WTC11 (cell line): ENCODE measurements around the gene ATG5. TPM values are rescaled to one million over a fixed set of nuclear protein-coding genes. Genes with fewer than 3 reads are reported as not detected.

Source experiments
- ATAC-seq: fragments of 200-7000 bp; cut with Tn5 transposase; 2 replicates; pipeline ENCODE4 v1.10.0; 2021; ENCODE audit warnings: mild to moderate bottlenecking, moderate library complexity
- CTCF ChIA-PET: fragments of 300-600 bp; sonication (Branson Sonifier 250); formaldehyde crosslinking; loops from one replicate; lab custom pipeline; 2021; ENCODE audit warnings: antibody characterized with exemption; lab: Charles Lee
- POLR2A ChIA-PET: fragments of 350-600 bp; sonication (Branson Sonifier 250); formaldehyde crosslinking; loops from one replicate; lab custom pipeline; 2021; ENCODE audit warnings: antibody characterized with exemption; lab: Charles Lee
- DNase-seq: peaks from one replicate; pipeline ENCODE4 v3.0.0; 2021; ENCODE audit warnings: low spot score
- H3K27ac Mint-ChIP-seq: 2 replicates; pipeline ENCODE4 v1.8.0; 2021; ENCODE audit warnings: mixed read lengths
- H3K27me3 Mint-ChIP-seq: 2 replicates; pipeline ENCODE4 v1.8.0; 2021; ENCODE audit warnings: low read depth, mild to moderate bottlenecking, moderate library complexity, mixed read lengths
- H3K36me3 Mint-ChIP-seq: 2 replicates; pipeline ENCODE4 v1.8.0; 2021; ENCODE audit warnings: mixed read lengths
- H3K4me1 Mint-ChIP-seq: 2 replicates; pipeline ENCODE4 v1.8.0; 2022; ENCODE audit warnings: mixed read lengths
- H3K4me3 Mint-ChIP-seq: 2 replicates; pipeline ENCODE4 v1.8.0; 2021; ENCODE audit warnings: mild to moderate bottlenecking, moderate library complexity, mixed read lengths
- H3K9me3 Mint-ChIP-seq: 2 replicates; pipeline ENCODE4 v1.8.0; 2021; ENCODE audit warnings: mixed read lengths
- CREM ChIP-seq: sonication (generic); formaldehyde crosslinking; IDR thresholded peaks from 2 replicates; pipeline ENCODE4 v1.8.1; 2022; ENCODE audit warnings: mild to moderate bottlenecking, missing genetic modification reagents, moderate library complexity
- ETV6 ChIP-seq: sonication (generic); formaldehyde crosslinking; IDR thresholded peaks from 2 replicates; pipeline ENCODE4 v1.8.1; 2022; ENCODE audit warnings: mild to moderate bottlenecking, missing genetic modification reagents
- FOXK1 ChIP-seq: sonication (generic); formaldehyde crosslinking; IDR thresholded peaks from 2 replicates; pipeline ENCODE4 v1.8.0; 2022; ENCODE audit warnings: mild to moderate bottlenecking, moderate library complexity, missing genetic modification reagents
- GRHL2 ChIP-seq: fragments of 250-450 bp; sonication (Bioruptor Pico); IDR thresholded peaks from 2 replicates; pipeline ENCODE4 v1.8.0; 2022; ENCODE audit warnings: mild to moderate bottlenecking, moderate library complexity; ENCODE audit not compliant: insufficient replicate concordance, severe bottlenecking
- GTF2I ChIP-seq: fragments of 250-450 bp; sonication (Bioruptor Pico); conservative IDR thresholded peaks from 2 replicates; pipeline ENCODE4 v1.4.0; 2021; ENCODE audit warnings: mild to moderate bottlenecking
- JAZF1 ChIP-seq: fragments of 250-450 bp; sonication (Bioruptor Pico); IDR thresholded peaks from 2 replicates; pipeline ENCODE4 v1.9.0; 2021; ENCODE audit warnings: moderate library complexity, mild to moderate bottlenecking, inconsistent platforms
- PRRX2 ChIP-seq: fragments of 250-450 bp; sonication (Bioruptor Pico); IDR thresholded peaks from 2 replicates; pipeline ENCODE4 v1.8.0; 2021; ENCODE audit warnings: mild to moderate bottlenecking
- SOX15 ChIP-seq: fragments of 250-450 bp; sonication (Bioruptor Pico); IDR thresholded peaks from 2 replicates; pipeline ENCODE4 v1.9.0; 2021; ENCODE audit warnings: mild to moderate bottlenecking
- ZNF121 ChIP-seq: sonication (generic); formaldehyde crosslinking; IDR thresholded peaks from 2 replicates; pipeline ENCODE4 v1.8.0; 2023; ENCODE audit warnings: missing genetic modification reagents
- total RNA-seq: library from RNA; stranded (reverse); gene quantifications from 3 replicates; pipeline ENCODE4 v1.2.3, GENCODE V29; 2021
- TF ChIP-seq, protein P1 (sequence below): fragments of 250-450 bp; sonication (Bioruptor Pico); conservative IDR thresholded peaks from 2 replicates; pipeline ENCODE4 v1.9.0; 2021; ENCODE audit warnings: mild to moderate bottlenecking
- TF ChIP-seq, protein P2 (sequence below): sonication (generic); formaldehyde crosslinking; IDR thresholded peaks from 2 replicates; pipeline ENCODE4 v1.8.0; 2023; ENCODE audit warnings: missing genetic modification reagents
- TF ChIP-seq, protein P3 (sequence below): sonication (generic); formaldehyde crosslinking; conservative IDR thresholded peaks from 2 replicates; pipeline ENCODE4 v1.8.1; 2023; ENCODE audit warnings: mild to moderate bottlenecking, low read depth, missing genetic modification reagents, moderate library complexity
- TF ChIP-seq, protein P4 (sequence below): fragments of 250-450 bp; sonication (Bioruptor Pico); IDR thresholded peaks from 2 replicates; pipeline ENCODE4 v1.9.0; 2021; ENCODE audit warnings: moderate library complexity, mild to moderate bottlenecking, inconsistent platforms, borderline replicate concordance
- TF ChIP-seq, protein P5 (sequence below): sonication (generic); formaldehyde crosslinking; IDR thresholded peaks from 2 replicates; pipeline ENCODE4 v1.8.0; 2022; ENCODE audit warnings: missing genetic modification reagents
- TF ChIP-seq, protein P6 (sequence below): sonication (generic); formaldehyde crosslinking; IDR thresholded peaks from 2 replicates; pipeline ENCODE4 v1.8.1; 2022; ENCODE audit warnings: low read depth, mild to moderate bottlenecking, moderate library complexity, missing genetic modification reagents, borderline replicate concordance

The ATG5 gene
- total RNA-seq, 1 experiment from 2014 or later: 32.6 TPM

DNA sequence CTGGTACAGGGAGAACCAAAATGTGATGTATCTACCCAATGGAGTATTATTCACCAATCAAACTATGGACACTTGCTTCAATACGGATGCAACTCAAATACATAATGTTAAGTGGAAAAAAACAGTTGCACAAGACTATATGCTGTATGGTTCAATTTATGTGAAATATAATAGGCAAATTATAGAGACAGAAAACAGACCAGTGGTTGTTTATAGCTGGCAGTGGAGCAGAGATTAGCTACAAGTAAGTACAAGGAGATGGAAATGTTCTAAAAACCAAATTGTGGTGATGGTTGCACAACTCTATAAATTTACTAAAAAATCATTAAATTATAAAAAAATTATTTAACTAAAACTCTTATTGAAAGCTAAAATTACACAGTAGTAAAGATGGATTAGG is 126.2 kb downstream of the ATG5 start:
- H3K9me3 Mint-ChIP-seq: no peaks in the 10 kb centered on the region
- peaks cover 28% of the 10 kb centered on the region for H3K4me1 Mint-ChIP-seq
- no peak overlapping the region for H3K4me3 Mint-ChIP-seq
- ATAC-seq: no peak
- DNase-seq: no peak
- H3K27ac Mint-ChIP-seq: no peak overlapping the region
- no peaks in the 10 kb centered on the region for H3K36me3 Mint-ChIP-seq
- TF ChIP-seq SOX15 (CRISPR knock-in tag) (no peak), ETV6 (CRISPR knock-in tag) (no peak), GRHL2 (CRISPR knock-in tag) (no peak), JAZF1 (CRISPR knock-in tag) (no peak), PRRX2 (no peak), GTF2I (CRISPR knock-in tag) (no peak), CREM (CRISPR knock-in tag) (no peak), ZNF121 (CRISPR knock-in tag) (no peak), FOXK1 (no peak)
- TF ChIP-seq, protein P1, sequence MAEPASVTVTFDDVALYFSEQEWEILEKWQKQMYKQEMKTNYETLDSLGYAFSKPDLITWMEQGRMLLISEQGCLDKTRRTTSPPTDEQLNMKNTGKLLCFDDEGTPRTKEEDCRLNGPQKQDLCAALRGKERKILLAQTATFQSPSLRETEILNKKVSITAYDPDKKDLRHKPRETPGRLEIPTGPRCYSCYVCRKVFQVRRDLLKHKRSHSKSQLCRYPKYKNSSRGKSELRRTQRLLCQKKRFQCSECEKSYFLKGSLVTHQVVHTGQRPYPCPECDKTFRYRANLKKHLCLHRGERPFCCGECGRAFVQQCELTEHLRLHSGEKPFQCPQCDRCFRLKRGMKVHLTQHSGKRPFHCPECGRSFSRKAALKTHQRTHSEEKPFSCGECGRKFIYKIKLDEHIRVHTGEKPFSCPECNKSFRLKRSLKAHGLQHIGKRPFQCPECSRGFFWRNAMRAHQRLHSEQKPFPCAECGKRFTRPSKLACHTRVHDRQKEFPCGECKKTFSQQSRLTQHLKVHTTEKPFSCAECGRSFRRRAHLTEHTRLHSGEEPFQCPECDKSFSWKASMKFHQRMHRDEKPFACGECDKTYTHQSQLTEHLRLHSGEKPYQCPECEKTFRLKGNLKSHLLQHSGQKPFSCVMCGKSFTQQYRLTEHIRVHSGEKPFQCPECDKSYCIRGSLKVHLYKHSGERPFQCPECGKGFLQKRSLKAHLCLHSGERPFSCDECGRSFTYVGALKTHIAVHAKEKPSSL (CRISPR knock-in tag): no peak
- TF ChIP-seq, protein P2, sequence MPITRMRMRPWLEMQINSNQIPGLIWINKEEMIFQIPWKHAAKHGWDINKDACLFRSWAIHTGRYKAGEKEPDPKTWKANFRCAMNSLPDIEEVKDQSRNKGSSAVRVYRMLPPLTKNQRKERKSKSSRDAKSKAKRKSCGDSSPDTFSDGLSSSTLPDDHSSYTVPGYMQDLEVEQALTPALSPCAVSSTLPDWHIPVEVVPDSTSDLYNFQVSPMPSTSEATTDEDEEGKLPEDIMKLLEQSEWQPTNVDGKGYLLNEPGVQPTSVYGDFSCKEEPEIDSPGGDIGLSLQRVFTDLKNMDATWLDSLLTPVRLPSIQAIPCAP (CRISPR knock-in tag): no peak
- TF ChIP-seq, protein P3, sequence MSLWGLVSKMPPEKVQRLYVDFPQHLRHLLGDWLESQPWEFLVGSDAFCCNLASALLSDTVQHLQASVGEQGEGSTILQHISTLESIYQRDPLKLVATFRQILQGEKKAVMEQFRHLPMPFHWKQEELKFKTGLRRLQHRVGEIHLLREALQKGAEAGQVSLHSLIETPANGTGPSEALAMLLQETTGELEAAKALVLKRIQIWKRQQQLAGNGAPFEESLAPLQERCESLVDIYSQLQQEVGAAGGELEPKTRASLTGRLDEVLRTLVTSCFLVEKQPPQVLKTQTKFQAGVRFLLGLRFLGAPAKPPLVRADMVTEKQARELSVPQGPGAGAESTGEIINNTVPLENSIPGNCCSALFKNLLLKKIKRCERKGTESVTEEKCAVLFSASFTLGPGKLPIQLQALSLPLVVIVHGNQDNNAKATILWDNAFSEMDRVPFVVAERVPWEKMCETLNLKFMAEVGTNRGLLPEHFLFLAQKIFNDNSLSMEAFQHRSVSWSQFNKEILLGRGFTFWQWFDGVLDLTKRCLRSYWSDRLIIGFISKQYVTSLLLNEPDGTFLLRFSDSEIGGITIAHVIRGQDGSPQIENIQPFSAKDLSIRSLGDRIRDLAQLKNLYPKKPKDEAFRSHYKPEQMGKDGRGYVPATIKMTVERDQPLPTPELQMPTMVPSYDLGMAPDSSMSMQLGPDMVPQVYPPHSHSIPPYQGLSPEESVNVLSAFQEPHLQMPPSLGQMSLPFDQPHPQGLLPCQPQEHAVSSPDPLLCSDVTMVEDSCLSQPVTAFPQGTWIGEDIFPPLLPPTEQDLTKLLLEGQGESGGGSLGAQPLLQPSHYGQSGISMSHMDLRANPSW (CRISPR knock-in tag): no peak
- TF ChIP-seq, protein P4, sequence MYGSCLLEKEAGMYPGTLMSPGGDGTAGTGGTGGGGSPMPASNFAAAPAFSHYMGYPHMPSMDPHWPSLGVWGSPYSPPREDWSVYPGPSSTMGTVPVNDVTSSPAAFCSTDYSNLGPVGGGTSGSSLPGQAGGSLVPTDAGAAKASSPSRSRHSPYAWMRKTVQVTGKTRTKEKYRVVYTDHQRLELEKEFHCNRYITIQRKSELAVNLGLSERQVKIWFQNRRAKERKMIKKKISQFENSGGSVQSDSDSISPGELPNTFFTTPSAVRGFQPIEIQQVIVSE (CRISPR knock-in tag): no peak
- TF ChIP-seq, protein P5, sequence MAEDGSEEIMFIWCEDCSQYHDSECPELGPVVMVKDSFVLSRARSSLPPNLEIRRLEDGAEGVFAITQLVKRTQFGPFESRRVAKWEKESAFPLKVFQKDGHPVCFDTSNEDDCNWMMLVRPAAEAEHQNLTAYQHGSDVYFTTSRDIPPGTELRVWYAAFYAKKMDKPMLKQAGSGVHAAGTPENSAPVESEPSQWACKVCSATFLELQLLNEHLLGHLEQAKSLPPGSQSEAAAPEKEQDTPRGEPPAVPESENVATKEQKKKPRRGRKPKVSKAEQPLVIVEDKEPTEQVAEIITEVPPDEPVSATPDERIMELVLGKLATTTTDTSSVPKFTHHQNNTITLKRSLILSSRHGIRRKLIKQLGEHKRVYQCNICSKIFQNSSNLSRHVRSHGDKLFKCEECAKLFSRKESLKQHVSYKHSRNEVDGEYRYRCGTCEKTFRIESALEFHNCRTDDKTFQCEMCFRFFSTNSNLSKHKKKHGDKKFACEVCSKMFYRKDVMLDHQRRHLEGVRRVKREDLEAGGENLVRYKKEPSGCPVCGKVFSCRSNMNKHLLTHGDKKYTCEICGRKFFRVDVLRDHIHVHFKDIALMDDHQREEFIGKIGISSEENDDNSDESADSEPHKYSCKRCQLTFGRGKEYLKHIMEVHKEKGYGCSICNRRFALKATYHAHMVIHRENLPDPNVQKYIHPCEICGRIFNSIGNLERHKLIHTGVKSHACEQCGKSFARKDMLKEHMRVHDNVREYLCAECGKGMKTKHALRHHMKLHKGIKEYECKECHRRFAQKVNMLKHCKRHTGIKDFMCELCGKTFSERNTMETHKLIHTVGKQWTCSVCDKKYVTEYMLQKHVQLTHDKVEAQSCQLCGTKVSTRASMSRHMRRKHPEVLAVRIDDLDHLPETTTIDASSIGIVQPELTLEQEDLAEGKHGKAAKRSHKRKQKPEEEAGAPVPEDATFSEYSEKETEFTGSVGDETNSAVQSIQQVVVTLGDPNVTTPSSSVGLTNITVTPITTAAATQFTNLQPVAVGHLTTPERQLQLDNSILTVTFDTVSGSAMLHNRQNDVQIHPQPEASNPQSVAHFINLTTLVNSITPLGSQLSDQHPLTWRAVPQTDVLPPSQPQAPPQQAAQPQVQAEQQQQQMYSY (CRISPR knock-in tag): no peak
- TF ChIP-seq, protein P6, sequence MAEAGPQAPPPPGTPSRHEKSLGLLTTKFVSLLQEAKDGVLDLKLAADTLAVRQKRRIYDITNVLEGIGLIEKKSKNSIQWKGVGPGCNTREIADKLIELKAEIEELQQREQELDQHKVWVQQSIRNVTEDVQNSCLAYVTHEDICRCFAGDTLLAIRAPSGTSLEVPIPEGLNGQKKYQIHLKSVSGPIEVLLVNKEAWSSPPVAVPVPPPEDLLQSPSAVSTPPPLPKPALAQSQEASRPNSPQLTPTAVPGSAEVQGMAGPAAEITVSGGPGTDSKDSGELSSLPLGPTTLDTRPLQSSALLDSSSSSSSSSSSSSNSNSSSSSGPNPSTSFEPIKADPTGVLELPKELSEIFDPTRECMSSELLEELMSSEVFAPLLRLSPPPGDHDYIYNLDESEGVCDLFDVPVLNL (CRISPR knock-in tag): no peak
- no peaks in the 10 kb centered on the region for H3K27me3 Mint-ChIP-seq
- POLR2A ChIA-PET: no interaction called here
- CTCF ChIA-PET: no interaction called here
